Subcutaneous adipose tissue (tissue), 4 donors: Measurements from ENCODE around the gene TLE4. TPM values are rescaled to one million over a fixed set of nuclear protein-coding genes. Genes with fewer than 3 reads are reported as not detected.

Experiments used
- total RNA-seq, 4 donors: library from RNA; depleted of rRNA; stranded (reverse); fragments of >200 nt; gene quantifications; one replicate each; pipeline ENCODE4 v1.1.0, GENCODE V29; 2016
- TF ChIP-seq, protein P1 (sequence below): fragments of 450-650 bp; IDR thresholded peaks from one replicate; pipeline ENCODE4 v1.5.1; 2016; ENCODE audit warnings: low read depth, mild to moderate bottlenecking, control low read depth, antibody characterized with exemption, moderate library complexity

Gene TLE4
- total RNA-seq, 4 donors from 2014 or later: 16.5 to 25.2 (median 21.2) TPM

- TF ChIP-seq, protein P1, sequence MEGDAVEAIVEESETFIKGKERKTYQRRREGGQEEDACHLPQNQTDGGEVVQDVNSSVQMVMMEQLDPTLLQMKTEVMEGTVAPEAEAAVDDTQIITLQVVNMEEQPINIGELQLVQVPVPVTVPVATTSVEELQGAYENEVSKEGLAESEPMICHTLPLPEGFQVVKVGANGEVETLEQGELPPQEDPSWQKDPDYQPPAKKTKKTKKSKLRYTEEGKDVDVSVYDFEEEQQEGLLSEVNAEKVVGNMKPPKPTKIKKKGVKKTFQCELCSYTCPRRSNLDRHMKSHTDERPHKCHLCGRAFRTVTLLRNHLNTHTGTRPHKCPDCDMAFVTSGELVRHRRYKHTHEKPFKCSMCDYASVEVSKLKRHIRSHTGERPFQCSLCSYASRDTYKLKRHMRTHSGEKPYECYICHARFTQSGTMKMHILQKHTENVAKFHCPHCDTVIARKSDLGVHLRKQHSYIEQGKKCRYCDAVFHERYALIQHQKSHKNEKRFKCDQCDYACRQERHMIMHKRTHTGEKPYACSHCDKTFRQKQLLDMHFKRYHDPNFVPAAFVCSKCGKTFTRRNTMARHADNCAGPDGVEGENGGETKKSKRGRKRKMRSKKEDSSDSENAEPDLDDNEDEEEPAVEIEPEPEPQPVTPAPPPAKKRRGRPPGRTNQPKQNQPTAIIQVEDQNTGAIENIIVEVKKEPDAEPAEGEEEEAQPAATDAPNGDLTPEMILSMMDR: no peak
These were observed 4.1 kb upstream of the TLE4 start for GRCh38 chr9:79567671-79568098.

DNA sequence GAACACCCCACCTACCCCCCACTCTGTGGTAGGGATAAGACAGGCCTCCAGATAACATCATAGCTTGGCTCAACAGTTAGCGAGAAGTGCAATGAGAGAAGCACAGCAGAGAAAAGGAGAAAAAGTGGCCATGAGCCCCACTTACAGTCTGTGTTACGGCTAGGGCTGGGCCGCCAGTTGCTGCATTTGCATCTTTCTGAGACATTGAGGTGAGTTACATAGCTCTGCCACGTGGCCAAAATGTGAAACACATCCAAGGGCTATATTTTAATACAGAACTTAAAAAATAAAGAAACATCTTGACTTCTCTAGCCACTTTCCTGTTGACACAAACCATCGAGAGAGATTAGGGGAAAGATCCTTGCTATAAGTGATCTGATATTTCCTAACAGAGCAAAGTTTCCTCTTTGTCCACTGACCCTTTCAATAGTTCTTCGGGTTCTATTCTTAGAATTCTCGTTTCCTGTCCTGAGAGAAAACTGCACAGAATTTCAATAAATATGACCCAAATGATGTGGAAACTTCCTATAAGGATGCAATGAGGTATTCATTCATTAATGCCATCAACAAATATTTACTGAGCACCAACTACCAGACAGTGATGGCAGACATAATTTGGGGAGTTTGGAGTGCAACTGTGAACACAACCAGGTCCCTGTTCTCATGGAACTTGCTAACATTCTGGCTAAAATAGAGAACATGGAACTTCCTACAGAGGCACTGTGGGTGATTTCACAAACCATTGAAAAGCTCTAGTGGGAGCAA, 3.2 kb upstream of the TLE4 start:
- TF ChIP-seq, protein P1: no peak

DNA sequence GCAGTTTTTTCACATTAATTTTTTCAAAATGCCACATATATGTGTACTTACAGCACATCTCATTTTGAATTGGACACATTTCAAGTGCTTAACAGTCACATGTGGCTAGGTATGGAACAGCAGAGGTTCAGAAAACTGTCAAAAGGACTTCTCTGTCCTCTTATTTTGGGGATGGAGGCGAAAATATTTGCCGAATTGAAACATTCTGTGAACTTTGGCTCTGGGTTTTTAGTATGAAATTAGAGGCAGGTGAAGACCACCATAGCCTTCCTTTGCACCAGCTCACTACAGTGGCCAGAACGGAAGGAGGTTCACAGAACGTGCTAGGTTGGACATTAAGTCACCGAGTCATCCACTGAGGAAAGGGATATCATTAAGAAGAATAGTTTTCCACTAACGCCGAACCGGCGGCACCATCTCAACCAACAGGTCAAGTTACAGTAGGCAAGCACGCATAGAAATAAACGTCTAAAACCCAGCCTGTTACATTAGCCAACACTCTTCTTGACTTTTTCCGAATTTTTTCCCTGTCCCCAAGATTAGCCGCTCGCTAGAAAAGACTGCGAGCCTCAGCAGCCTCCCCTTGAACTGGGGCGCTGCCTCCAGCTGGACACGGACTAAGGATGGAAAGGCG, 1.8 kb upstream of the TLE4 start:
- TF ChIP-seq, protein P1: no peak

DNA sequence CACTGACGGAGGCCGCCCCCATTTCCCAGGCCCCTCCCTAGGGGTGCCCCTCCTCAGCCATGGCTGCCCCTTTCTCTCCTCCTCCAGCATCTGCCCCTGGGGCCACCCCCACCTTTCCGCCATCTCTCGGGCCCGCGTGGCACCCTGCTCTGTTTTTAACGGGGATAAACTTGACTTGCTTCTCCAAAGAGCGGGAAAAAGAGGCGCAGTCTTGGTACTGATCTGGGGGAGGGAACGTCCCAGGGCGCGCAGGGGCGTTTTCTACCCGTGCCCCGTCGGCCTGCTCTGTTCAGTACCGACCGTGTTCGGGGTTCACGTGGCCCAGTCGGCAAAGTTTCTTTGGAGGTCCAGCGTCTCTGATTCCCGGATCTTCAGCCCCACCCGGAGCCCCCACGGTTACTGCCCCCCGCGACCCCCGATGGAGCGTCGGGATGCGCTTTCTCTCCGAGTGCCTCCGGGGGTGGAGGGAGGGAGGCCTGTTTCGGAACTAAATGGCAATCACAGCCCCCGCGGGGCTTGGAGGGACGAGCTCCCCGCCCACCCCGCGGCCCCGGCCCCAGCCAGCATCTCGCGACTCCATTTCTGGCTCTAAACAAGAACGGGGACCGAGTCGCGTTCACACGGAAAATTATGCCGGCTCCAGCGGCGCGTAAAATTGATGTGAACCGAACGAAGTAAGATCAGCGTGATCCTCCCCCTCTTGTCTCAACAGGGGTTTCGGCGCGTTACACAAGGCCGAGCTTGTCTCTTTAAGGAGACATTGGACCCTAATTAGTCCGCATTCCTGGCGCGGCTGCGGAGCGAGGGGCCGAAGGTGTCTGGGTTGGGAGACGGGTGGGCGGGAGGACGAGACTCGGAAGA, 1.1 kb upstream of the TLE4 start:
- TF ChIP-seq, protein P1: no peak

GRCh38 chr9:79572032-79572607, 355 bp downstream of the TLE4 start:
- TF ChIP-seq, protein P1: no peak

DNA sequence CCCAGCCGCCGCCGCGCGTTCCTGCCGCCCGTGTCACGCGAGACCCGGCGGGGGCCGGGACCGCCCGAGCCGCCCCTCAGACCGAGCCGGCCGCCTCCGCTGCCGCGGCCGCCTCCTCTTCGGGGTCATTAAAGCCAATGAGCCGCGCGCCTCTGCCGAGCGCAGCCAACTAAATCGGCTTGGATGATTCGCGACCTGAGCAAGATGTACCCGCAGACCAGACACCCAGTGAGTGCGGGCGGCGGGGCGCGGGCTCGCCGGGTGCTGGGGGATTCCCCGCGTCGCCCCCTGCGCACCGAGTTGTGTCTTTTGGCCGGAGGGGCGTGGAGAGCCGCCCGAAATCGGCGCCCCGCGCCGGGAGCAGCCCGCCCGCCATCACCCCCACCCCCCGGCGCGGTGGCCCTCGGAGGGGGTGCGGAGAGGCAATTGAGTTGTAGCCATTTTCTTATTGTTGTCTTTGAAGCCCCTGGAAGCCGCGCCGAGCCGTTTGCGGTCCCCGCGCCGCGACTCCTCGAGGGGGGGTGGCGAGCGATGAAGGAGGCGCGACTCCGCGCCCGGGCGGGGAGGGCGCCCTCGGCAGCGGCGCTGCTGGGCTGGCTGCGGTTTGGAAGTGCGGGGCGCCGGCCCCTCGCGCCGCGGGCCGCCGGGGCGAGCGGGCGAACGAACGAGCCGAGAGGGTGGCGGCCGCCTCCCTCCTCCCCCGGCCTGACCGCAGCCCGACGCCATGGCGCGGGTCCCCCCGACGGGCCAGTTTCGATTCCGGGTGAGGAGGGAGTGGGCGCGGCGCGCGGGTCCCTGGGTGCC, 1.0 kb downstream of the TLE4 start:
- TF ChIP-seq, protein P1: no peak
